ENCODE data around the gene ALG12. TPM values are rescaled to one million over a fixed set of nuclear protein-coding genes. Genes with fewer than 3 reads are reported as not detected.

The ALG12 gene
- total and polyA plus RNA-seq, 2 of the 4 experiments (the other 2 are of a cell fraction), result 7.2 to 10.9 TPM

DNA sequence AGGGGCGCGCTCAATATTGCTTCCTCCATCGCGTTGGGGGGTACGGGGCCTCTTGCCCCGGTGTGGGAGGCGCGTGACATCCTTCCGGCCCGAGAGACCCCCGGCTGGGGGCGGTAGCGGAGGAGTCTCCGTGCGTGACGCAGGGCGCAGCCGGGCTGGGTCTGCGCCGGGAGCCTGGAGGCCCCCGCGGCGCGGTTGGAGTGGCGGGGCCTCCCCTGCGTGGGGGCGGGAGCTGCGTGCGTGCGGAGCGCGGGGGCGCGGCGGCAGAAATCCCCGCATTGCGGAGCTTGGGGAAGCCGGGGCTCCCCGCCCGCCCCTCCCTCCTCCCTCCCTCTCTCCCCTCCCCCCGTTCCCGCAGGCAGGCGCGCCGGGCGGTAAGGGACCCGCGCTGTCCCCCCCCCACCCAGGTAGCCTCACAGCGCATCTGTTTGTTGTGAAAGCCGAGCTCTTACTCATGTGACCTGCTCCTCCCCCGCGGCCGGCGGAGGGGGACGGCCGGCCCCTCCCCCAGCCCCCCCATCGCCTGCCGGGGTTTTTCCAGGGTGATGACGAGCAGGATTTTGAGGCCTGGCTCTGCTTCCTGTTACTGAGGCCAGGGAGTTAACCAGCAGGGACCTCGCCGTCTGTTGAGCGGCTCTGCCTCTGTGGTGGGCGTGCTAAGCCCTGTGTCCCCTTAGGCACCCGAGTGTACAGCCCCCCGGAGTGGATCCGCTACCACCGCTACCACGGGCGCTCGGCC, 43.9 kb upstream of the ALG12 start:
- intact Hi-C loops (cut with micrococcal nuclease), result loop anchor here (1.0 kb wide), 1 partner anchor 44 kb away; the partner anchor contains the start of genes ALG12 and CRELD2
- H2BK15ac ChIP-seq (ENCODE audit: low read depth, low read length), result 0 out of 3 replicates have a peak overlapping the region, but pooled peaks have one; percentile 61
- peak overlapping the region; percentile 89 for H2BK5ac ChIP-seq (ENCODE audit: low read depth, low read length, poor library complexity, severe bottlenecking)
- peak overlapping the region; percentile 98 for H3K27ac ChIP-seq (ENCODE audit: insufficient read depth, low read length)
- ATAC-seq (ENCODE audit: low read depth) (peak; percentile 50), DNase-seq (peak; percentile 93)
- peaks cover 37% of the 10 kb centered on the region for H4K20me1 ChIP-seq (ENCODE audit: insufficient read depth, low read length)
- peak overlapping the region; percentile 90 for H2AK5ac ChIP-seq (ENCODE audit: low read depth, low read length)
- H2AFZ ChIP-seq (replicated peaks; ENCODE audit: low read length, poor library complexity), result peak overlapping the region; percentile 76
- peak overlapping the region; percentile 98 for H2AK9ac ChIP-seq (replicated peaks; ENCODE audit: low read depth, low read length, poor library complexity)
- H3K4me3 ChIP-seq (ENCODE audit: insufficient read depth, low read depth, low read length), result peak overlapping the region; percentile 58
- peaks cover 31% of the 10 kb centered on the region for H3K4me1 ChIP-seq (ENCODE audit: control insufficient read depth, insufficient read depth, low read length)
- no peaks in the 10 kb centered on the region for H3K9me3 ChIP-seq (ENCODE audit: control insufficient read depth, insufficient read depth, low read length)
- H4K91ac ChIP-seq (ENCODE audit: insufficient read depth, low read depth, low read length), result peak overlapping the region; percentile 81
- H2BK120ac ChIP-seq (ENCODE audit: low read depth, low read length), result peak overlapping the region; percentile 35; the same call in 1 of the 2 replicates
- H3K4me2 ChIP-seq (ENCODE audit: low read depth, low read length), result peak overlapping the region; percentile 90
- 0% methylated on average over 13 of the region's 70 CpGs; no CpG with 5 or more reads in 1 of the 2 experiments for WGBS, 2 experiments (ENCODE audit: extremely low coverage in 2 of 2, insufficient read length in 1 of 2)
- H4K5ac ChIP-seq (ENCODE audit: low read depth, low read length), result peak overlapping the region; percentile 81
- dilution Hi-C loops (cut with HindIII; ENCODE audit: low sequenced_read_pairs, unreplicated experiment), result no loop called here
- POLR2A ChIA-PET (ENCODE audit: unreplicated experiment), result interaction anchor here (0.6 to 1.3 kb wide), 2 partner anchors 10 to 21 kb away, joined by 3 to 5 read pairs; no protein-coding TSS in a partner anchor
- 0 out of 2 replicates have a peak, but pooled peaks have one; percentile 12 for TF ChIP-seq MXI1 (IDR thresholded peaks at IDR 0.05; ENCODE audit: borderline replicate concordance, low read depth, low read length)
- peak; percentile 81 for TF ChIP-seq BHLHE40 (IDR thresholded peaks at IDR 0.05; ENCODE audit: low read depth, low read length)
- TF ChIP-seq RCOR1 (IDR thresholded peaks at IDR 0.05; ENCODE audit: insufficient replicate concordance, low read length), result no peak
- no peak for TF ChIP-seq FOS (IDR thresholded peaks at IDR 0.05; ENCODE audit: low read depth, low read length)
- TF ChIP-seq CEBPB (IDR thresholded peaks at IDR 0.05; ENCODE audit: low read depth, low read length), result peak; percentile 31; the same call in 1 of the 2 replicates
- TF ChIP-seq POLR2A (IDR thresholded peaks at IDR 0.05; ENCODE audit: low read depth, low read length), result peak; percentile 85
- TF ChIP-seq SMC3 (IDR thresholded peaks at IDR 0.05; ENCODE audit: low read depth, low read length), result no peak
- TF ChIP-seq USF2 (IDR thresholded peaks at IDR 0.05; ENCODE audit: low read depth, low read length), result peak; percentile 74
- CTCF ChIA-PET, result interaction anchor here (0.6 kb wide), 1 partner anchor 14 kb away, joined by 5 read pairs; no protein-coding TSS in a partner anchor
- peaks cover 16 to 49% of the 10 kb centered on the region in 2 experiments for H3K79me1 ChIP-seq (ENCODE audit: low read depth in 1 of 2, low read length in 2 of 2)
- in situ Hi-C loops (cut with MboI; ENCODE audit: low sequenced_read_pairs), result no loop called here
- H3K18ac ChIP-seq (ENCODE audit: low read depth, low read length), result peak overlapping the region; percentile 74
- H4K8ac ChIP-seq (ENCODE audit: low read depth in 2 of 2, low read length in 2 of 2), result peak overlapping the region; percentile 66 to 80; a peak in 3 of 4 replicates
- H2BK20ac ChIP-seq (ENCODE audit: low read depth, low read length), result no peak overlapping the region
- peak overlapping the region; percentile 28; the same call in 1 of the 2 replicates for H3K56ac ChIP-seq (ENCODE audit: extremely low read depth, insufficient read depth, low read length)
- BruUV-seq (replicated peaks), result no TSS peak
- no peaks in the 10 kb centered on the region for H3K27me3 ChIP-seq (ENCODE audit: control insufficient read depth, insufficient read depth, low read length)
- H3K36me3 ChIP-seq (ENCODE audit: control insufficient read depth, insufficient read depth, low read length), result peaks cover 30% of the 10 kb centered on the region
- H3K9me1 ChIP-seq (ENCODE audit: insufficient read depth, low read length), result peaks cover 3% of the 10 kb centered on the region; the same call in 1 of the 2 replicates
- H3K14ac ChIP-seq (replicated peaks; ENCODE audit: low read depth, low read length), result peak overlapping the region; percentile 68
- peak overlapping the region; percentile 88 for H3K9ac ChIP-seq (ENCODE audit: low read depth, low read length)
- peak overlapping the region; percentile 93 for H3K4ac ChIP-seq (ENCODE audit: low read depth, low read length)
- H3K23ac ChIP-seq (ENCODE audit: low read depth, low read length), result peak overlapping the region; percentile 89

Measured in IMR-90 (cell line).